GM23338 (cell line): ENCODE measurements around the gene VILL. TPM values are rescaled to one million over a fixed set of nuclear protein-coding genes. Genes with fewer than 3 reads are reported as not detected.
A peak's percentile ranks its signal among the peaks of the same experiment; 100 is the strongest.

Source experiments
- ATAC-seq: fragments of 200-7000 bp; cut with Tn5 transposase; 3 replicates; pipeline ENCODE4 v1.9.1; 2020
- DNase-seq: peaks from one replicate; pipeline ENCODE4 v3.0.0-alpha.2; 2015; ENCODE audit warnings: low spot score
- H2AFZ ChIP-seq: fragments of 200-600 bp; sonication (generic); 2 replicates; pipeline ENCODE4 v1.8.0; 2016; ENCODE audit warnings: antibody characterized with exemption, mild to moderate bottlenecking, moderate library complexity
- H3F3A ChIP-seq: fragments of 200-600 bp; sonication (generic); replicated peaks from 2 replicates; pipeline ENCODE4 v1.8.0; 2017; ENCODE audit warnings: antibody characterized with exemption, mixed run types, low read depth
- H3K27ac ChIP-seq: fragments of 200-600 bp; sonication (generic); 2 replicates; pipeline ENCODE4 v1.6.1; 2016; ENCODE audit warnings: low read depth
- H3K27me3 ChIP-seq: fragments of 200-600 bp; sonication (generic); 2 replicates; pipeline ENCODE4 v1.8.0; 2016; ENCODE audit warnings: mild to moderate bottlenecking, mixed run types, moderate library complexity; ENCODE audit not compliant: insufficient read depth
- H3K36me3 ChIP-seq: fragments of 200-600 bp; sonication (generic); 2 replicates; pipeline ENCODE4 v1.8.0; 2016; ENCODE audit warnings: mild to moderate bottlenecking; ENCODE audit not compliant: insufficient read depth
- H3K4me1 ChIP-seq: fragments of 200-600 bp; sonication (generic); 2 replicates; pipeline ENCODE4 v1.8.0; 2016; ENCODE audit warnings: mild to moderate bottlenecking, moderate library complexity; ENCODE audit not compliant: insufficient read depth
- H3K4me2 ChIP-seq: fragments of 200-600 bp; sonication (generic); 2 replicates; pipeline ENCODE4 v1.7.1; 2017; ENCODE audit warnings: mixed run types
- H3K4me3 ChIP-seq: fragments of 200-600 bp; sonication (generic); 2 replicates; pipeline ENCODE4 v1.6.1; 2016; ENCODE audit warnings: mixed run types
- H3K79me2 ChIP-seq: fragments of 200-600 bp; sonication (generic); replicated peaks from 2 replicates; pipeline ENCODE4 v1.8.0; 2017; ENCODE audit warnings: mild to moderate bottlenecking; ENCODE audit not compliant: insufficient read depth
- H3K9me2 ChIP-seq: fragments of 200-600 bp; sonication (generic); 2 replicates; pipeline ENCODE4 v1.8.0; 2017; ENCODE audit not compliant: insufficient read depth
- H4K20me1 ChIP-seq: fragments of 200-600 bp; sonication (generic); replicated peaks from 2 replicates; pipeline ENCODE4 v1.8.0; 2017; ENCODE audit warnings: mild to moderate bottlenecking; ENCODE audit not compliant: insufficient read depth
- H3K27ac Mint-ChIP-seq: 2 replicates; pipeline ENCODE4 v1.8.0; 2020; ENCODE audit warnings: inconsistent platforms, mild to moderate bottlenecking, moderate library complexity, mixed read lengths
- H3K27me3 Mint-ChIP-seq: 3 replicates; pipeline ENCODE4 v1.8.0; 2022; ENCODE audit warnings: low read depth, mild to moderate bottlenecking, moderate library complexity, mixed read lengths, inconsistent platforms; ENCODE audit not compliant: insufficient read depth, poor library complexity
- H3K36me3 Mint-ChIP-seq: 3 replicates; pipeline ENCODE4 v1.8.0; 2021; ENCODE audit warnings: low read depth, mild to moderate bottlenecking, inconsistent platforms, moderate library complexity, mixed read lengths
- H3K4me1 Mint-ChIP-seq: 3 replicates; pipeline ENCODE4 v1.8.0; 2020; ENCODE audit warnings: mild to moderate bottlenecking, inconsistent platforms, mixed read lengths
- H3K4me3 Mint-ChIP-seq: 3 replicates; pipeline ENCODE4 v1.8.0; 2021; ENCODE audit warnings: moderate library complexity, mild to moderate bottlenecking, inconsistent platforms, mixed read lengths
- H3K9me3 Mint-ChIP-seq: 3 replicates; pipeline ENCODE4 v1.8.0; 2020; ENCODE audit warnings: moderate library complexity, mild to moderate bottlenecking, inconsistent platforms, mixed read lengths
- CREB1 ChIP-seq: fragments of 250-450 bp; sonication (Bioruptor Pico); IDR thresholded peaks from 2 replicates; pipeline ENCODE4 v1.5.0; 2020; ENCODE audit warnings: low read depth, mild to moderate bottlenecking, moderate library complexity
- ETS1 ChIP-seq: IDR thresholded peaks from 2 replicates; pipeline ENCODE4 v1.6.1; 2016; ENCODE audit warnings: antibody characterized with exemption
- EZH2 ChIP-seq: fragments of 200-600 bp; sonication (generic); IDR thresholded peaks from one replicate; pipeline ENCODE4 v1.8.0; 2017; ENCODE audit warnings: antibody characterized with exemption, mild to moderate bottlenecking, low read depth; ENCODE audit not compliant: unreplicated experiment
- EZH2phosphoT487 ChIP-seq: fragments of 200-600 bp; sonication (generic); IDR thresholded peaks from one replicate; pipeline ENCODE4 v1.8.1; 2018; ENCODE audit warnings: antibody characterized with exemption; ENCODE audit not compliant: unreplicated experiment
- JUNB ChIP-seq: IDR thresholded peaks from one replicate; pipeline ENCODE4 v1.6.1; 2016; ENCODE audit warnings: antibody characterized with exemption; ENCODE audit not compliant: unreplicated experiment
- NANOG ChIP-seq: IDR thresholded peaks from 2 replicates; pipeline ENCODE4 v1.6.1; 2016; ENCODE audit warnings: antibody characterized with exemption, borderline replicate concordance
- POLR2AphosphoS5 ChIP-seq: IDR thresholded peaks from 2 replicates; pipeline ENCODE4 v1.6.1; 2016; ENCODE audit warnings: antibody characterized with exemption, low read depth
- STAT1 ChIP-seq: IDR thresholded peaks from one replicate; pipeline ENCODE4 v1.6.1; 2016; ENCODE audit warnings: antibody characterized with exemption; ENCODE audit not compliant: unreplicated experiment
- ZNF114 ChIP-seq: fragments of 250-450 bp; sonication (Bioruptor Pico); IDR thresholded peaks from 2 replicates; pipeline ENCODE4 v1.5.0; 2020; ENCODE audit warnings: mild to moderate bottlenecking, moderate library complexity
- ZNF331 ChIP-seq: fragments of 250-450 bp; sonication (Bioruptor Pico); IDR thresholded peaks from 2 replicates; pipeline ENCODE4 v1.5.0; 2020; ENCODE audit warnings: low read depth, mild to moderate bottlenecking, moderate library complexity
- ZNF462 ChIP-seq: fragments of 250-450 bp; sonication (Bioruptor Pico); IDR thresholded peaks from 2 replicates; pipeline ENCODE4 v1.5.0; 2020; ENCODE audit warnings: mild to moderate bottlenecking, moderate library complexity
- polyA plus RNA-seq: library from polyadenylated mRNA; unstranded; fragments of >200 nt; fragmentation: Nextera tagmentation; extraction: Ambion mirVana; gene quantifications from 2 replicates; pipeline ENCODE4 v1.2.1, GENCODE V29; 2016
- total RNA-seq: library from RNA; depleted of rRNA; stranded (reverse); fragments of >200 nt; shearing (Covaris generic); gene quantifications from 2 replicates; pipeline ENCODE4 v1.2.3, GENCODE V29; 2014
- TF ChIP-seq, protein P1 (sequence below), 2 experiments: fragments of 200-600 bp in 1 of 2; sonication (generic) in 1 of 2; conservative IDR thresholded peaks; 2 replicates each; pipeline versions ENCODE4 v1.5.1 to v1.6.1; 2016 to 2017; ENCODE audit warnings: antibody characterized with exemption in 2 of 2, low read depth in 2 of 2, mild to moderate bottlenecking in 2 of 2, moderate library complexity in 1 of 2
- TF ChIP-seq, protein P2 (sequence below): IDR thresholded peaks from one replicate; pipeline ENCODE4 v1.6.1; 2018; ENCODE audit warnings: antibody characterized with exemption; ENCODE audit not compliant: unreplicated experiment

The VILL gene
- total and polyA plus RNA-seq, 2 experiments from 2014 or later, result 2.7 to 9.8 TPM

GRCh38 chr3:37944391-37944842 is 46.2 kb upstream of the VILL start:
- H3K27ac Mint-ChIP-seq, result no peak overlapping the region
- DNase-seq (no peak), ATAC-seq (0 out of 3 replicates have a peak, but pooled peaks have one; percentile 26)
- no peaks in the 10 kb centered on the region for H3K9me3 Mint-ChIP-seq
- H3K36me3 Mint-ChIP-seq, result 0 out of 3 replicates have a peak, but pooled peaks cover 4% of the 10 kb centered on the region
- no peak for TF ChIP-seq NANOG
- TF ChIP-seq, protein P1, sequence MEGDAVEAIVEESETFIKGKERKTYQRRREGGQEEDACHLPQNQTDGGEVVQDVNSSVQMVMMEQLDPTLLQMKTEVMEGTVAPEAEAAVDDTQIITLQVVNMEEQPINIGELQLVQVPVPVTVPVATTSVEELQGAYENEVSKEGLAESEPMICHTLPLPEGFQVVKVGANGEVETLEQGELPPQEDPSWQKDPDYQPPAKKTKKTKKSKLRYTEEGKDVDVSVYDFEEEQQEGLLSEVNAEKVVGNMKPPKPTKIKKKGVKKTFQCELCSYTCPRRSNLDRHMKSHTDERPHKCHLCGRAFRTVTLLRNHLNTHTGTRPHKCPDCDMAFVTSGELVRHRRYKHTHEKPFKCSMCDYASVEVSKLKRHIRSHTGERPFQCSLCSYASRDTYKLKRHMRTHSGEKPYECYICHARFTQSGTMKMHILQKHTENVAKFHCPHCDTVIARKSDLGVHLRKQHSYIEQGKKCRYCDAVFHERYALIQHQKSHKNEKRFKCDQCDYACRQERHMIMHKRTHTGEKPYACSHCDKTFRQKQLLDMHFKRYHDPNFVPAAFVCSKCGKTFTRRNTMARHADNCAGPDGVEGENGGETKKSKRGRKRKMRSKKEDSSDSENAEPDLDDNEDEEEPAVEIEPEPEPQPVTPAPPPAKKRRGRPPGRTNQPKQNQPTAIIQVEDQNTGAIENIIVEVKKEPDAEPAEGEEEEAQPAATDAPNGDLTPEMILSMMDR (conservative IDR thresholded peaks at IDR 0.05; ENCODE audit: low read depth in 2 of 2), result no peak
- TF ChIP-seq STAT1, result no peak
- no peak for TF ChIP-seq CREB1 (CRISPR knock-in tag)
- TF ChIP-seq JUNB, result no peak
- TF ChIP-seq ZNF462 (CRISPR knock-in tag), result no peak
- TF ChIP-seq, protein P2, sequence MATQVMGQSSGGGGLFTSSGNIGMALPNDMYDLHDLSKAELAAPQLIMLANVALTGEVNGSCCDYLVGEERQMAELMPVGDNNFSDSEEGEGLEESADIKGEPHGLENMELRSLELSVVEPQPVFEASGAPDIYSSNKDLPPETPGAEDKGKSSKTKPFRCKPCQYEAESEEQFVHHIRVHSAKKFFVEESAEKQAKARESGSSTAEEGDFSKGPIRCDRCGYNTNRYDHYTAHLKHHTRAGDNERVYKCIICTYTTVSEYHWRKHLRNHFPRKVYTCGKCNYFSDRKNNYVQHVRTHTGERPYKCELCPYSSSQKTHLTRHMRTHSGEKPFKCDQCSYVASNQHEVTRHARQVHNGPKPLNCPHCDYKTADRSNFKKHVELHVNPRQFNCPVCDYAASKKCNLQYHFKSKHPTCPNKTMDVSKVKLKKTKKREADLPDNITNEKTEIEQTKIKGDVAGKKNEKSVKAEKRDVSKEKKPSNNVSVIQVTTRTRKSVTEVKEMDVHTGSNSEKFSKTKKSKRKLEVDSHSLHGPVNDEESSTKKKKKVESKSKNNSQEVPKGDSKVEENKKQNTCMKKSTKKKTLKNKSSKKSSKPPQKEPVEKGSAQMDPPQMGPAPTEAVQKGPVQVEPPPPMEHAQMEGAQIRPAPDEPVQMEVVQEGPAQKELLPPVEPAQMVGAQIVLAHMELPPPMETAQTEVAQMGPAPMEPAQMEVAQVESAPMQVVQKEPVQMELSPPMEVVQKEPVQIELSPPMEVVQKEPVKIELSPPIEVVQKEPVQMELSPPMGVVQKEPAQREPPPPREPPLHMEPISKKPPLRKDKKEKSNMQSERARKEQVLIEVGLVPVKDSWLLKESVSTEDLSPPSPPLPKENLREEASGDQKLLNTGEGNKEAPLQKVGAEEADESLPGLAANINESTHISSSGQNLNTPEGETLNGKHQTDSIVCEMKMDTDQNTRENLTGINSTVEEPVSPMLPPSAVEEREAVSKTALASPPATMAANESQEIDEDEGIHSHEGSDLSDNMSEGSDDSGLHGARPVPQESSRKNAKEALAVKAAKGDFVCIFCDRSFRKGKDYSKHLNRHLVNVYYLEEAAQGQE, result no peak
- no peak for TF ChIP-seq ZNF331 (CRISPR knock-in tag)
- TF ChIP-seq ETS1, result no peak
- TF ChIP-seq EZH2phosphoT487, result no peak
- no peak for TF ChIP-seq POLR2AphosphoS5
- no peak for TF ChIP-seq EZH2
- TF ChIP-seq ZNF114 (CRISPR knock-in tag), result no peak
- H3K4me1 Mint-ChIP-seq, result peaks cover 20% of the 10 kb centered on the region
- no peak overlapping the region for H3K4me3 Mint-ChIP-seq
- Histone ChIP-seq H4K20me1 (no peaks in the 10 kb centered on the region), H3K79me2 (no peaks in the 10 kb centered on the region; the same call in 1 of the 2 replicates), H3K27ac (no peak overlapping the region), H3K4me2 (no peak overlapping the region), H3K4me3 (no peak overlapping the region), H3K36me3 (no peaks in the 10 kb centered on the region), H3K9me2 (no peaks in the 10 kb centered on the region), H3K27me3 (no peaks in the 10 kb centered on the region), H2AFZ (no peak overlapping the region), H3K4me1 (peaks cover 6% of the 10 kb centered on the region), H3F3A (no peaks in the 10 kb centered on the region)
- peaks cover 3% of the 10 kb centered on the region for H3K27me3 Mint-ChIP-seq
